Uterus (tissue), 2 donors: ENCODE data around the gene RD3L.

ENCODE experiments used
- CTCF ChIP-seq, 4 experiments: fragments of 200-600 bp in 2 of 4; fragments of 450-650 bp in 2 of 4; sonication (generic) in 2 of 4; IDR thresholded peaks; one replicate each; pipeline ENCODE4 v1.5.1; 2016 to 2019; ENCODE audit warnings: antibody characterized with exemption in 4 of 4, mild to moderate bottlenecking in 2 of 4, moderate library complexity in 1 of 4
- POLR2A ChIP-seq, 2 donors: fragments of 450-650 bp; IDR thresholded peaks; one replicate each; pipeline ENCODE4 v1.6.1; 2016; ENCODE audit warnings: antibody characterized with exemption in 2 of 2, mild to moderate bottlenecking in 1 of 2, moderate library complexity in 1 of 2

GRCh38 chr14:103928011-103928890 lies 14.1 kb downstream of the RD3L start, which contains the start of gene TDRD9:
- TF ChIP-seq POLR2A (IDR thresholded peaks at IDR 0.05) (no peak), CTCF (IDR thresholded peaks at IDR 0.05) (no peak)
